Measurements from ENCODE around the gene MEP1A.
"Not testable (repeated sequence)": the region's sequence is repeated elsewhere in the genome, so short reads cannot be mapped to it uniquely, and the experiment has no call there.

Gene MEP1A, protein sequence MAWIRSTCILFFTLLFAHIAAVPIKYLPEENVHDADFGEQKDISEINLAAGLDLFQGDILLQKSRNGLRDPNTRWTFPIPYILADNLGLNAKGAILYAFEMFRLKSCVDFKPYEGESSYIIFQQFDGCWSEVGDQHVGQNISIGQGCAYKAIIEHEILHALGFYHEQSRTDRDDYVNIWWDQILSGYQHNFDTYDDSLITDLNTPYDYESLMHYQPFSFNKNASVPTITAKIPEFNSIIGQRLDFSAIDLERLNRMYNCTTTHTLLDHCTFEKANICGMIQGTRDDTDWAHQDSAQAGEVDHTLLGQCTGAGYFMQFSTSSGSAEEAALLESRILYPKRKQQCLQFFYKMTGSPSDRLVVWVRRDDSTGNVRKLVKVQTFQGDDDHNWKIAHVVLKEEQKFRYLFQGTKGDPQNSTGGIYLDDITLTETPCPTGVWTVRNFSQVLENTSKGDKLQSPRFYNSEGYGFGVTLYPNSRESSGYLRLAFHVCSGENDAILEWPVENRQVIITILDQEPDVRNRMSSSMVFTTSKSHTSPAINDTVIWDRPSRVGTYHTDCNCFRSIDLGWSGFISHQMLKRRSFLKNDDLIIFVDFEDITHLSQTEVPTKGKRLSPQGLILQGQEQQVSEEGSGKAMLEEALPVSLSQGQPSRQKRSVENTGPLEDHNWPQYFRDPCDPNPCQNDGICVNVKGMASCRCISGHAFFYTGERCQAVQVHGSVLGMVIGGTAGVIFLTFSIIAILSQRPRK

GRCh38 chr6:46793138-46793537 lies at the start of gene MEP1A:
MEP1A (plus strand) TSS chr6:46793389; CDS start chr6:46793399, 10 bp downstream.
- FAIRE-seq (no peak), DNase-seq (ENCODE audit: insufficient read length, low spot score) (no peak)

- FAIRE-seq (no peak), DNase-seq (ENCODE audit: insufficient read length, low spot score) (no peak)
Observed at GRCh38 chr6:46743425-46744158, 49.6 kb upstream of the MEP1A start.

DNA sequence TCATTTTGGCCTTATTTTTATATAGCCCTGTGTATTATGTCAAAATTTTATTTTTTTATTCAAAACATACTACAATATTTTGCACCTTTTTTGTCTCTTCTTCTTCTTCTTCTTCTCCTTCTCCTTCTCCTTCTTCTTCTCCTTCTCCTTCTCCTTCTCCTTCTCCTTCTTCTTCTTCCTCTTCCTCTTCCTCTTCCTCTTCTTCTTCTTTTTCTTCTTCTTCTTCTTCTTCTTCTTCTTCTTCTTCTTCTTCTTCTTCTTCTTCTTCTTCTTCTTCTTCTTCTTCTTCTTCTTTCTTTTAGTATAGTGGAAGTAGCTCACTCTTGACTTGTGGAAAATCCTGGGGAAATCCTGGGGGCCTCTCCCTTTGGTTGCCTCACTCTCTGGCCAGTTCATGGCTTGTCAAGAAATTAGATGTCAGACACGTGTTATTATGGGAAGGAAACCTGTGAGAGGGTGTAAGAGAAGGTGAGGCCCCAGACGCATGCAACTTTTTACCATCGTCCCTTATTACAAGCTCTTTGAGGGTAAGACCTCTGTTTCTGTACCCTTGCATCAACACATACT lies 48.9 kb upstream of the MEP1A start:
- DNase-seq (ENCODE audit: insufficient read length, low spot score); FAIRE-seq: not testable (repeated sequence)

- FAIRE-seq, result no peak
- DNase-seq (ENCODE audit: insufficient read length, low spot score), result no peak
Observed at GRCh38 chr6:46745973-46746372, 47.2 kb upstream of the MEP1A start.

DNA sequence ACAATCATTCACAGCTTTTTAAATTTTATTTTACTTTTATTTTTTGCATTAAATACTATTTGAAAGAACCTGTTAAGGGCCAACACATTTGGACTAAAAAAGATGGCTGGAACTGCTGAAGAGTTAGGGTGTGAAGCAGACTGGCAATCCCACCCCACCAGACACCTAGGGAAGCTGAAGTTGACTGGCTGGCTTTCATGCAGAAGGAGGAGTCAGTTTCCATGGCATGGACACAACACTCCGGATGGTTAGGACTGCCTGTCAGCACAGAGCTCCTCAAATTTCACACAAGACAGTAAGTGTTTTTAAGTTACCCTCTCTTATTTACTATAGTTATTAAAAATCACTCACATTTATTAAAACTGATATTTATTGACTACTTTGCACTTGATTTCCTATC lies 46.5 kb upstream of the MEP1A start, which contains the start of gene ANKRD66:
TSS of gene ANKRD66 (plus strand) at position 238 of the 400 bp plus-strand sequence. CDS start 5,016 bp downstream, outside the sequence.
- FAIRE-seq (no peak), DNase-seq (ENCODE audit: insufficient read length, low spot score) (no peak)

DNA sequence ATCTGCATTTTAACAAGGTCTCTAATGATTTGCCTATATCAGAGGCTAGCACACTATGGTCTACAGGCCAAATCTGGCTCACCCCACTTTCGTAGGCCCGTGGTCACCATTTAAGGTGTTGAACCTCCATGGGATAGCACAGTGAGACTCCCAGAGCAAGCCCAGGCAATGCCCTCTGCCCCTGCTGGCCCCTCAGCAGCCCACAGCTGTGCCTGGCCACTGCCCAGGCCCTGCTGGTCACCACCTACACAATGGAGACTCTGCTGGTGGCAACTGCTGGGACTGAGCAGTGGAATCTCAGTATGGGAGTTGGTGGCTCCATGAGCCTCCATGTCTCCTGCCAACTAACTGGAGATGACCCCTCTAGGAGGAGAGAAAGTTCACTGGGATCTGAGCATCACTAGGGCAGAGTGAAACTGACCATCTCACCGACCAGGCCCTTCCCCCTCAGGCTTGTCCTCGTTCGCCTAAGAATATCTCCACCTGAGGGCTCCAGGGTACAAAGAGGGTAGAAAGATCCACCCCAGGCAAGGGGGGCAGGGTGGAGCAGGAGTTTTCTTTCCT lies 44.2 kb upstream of the MEP1A start:
- FAIRE-seq, result no peak
- DNase-seq (ENCODE audit: insufficient read length, low spot score), result no peak

- DNase-seq (ENCODE audit: insufficient read length, low spot score) (no peak), FAIRE-seq (no peak)
Observed at GRCh38 chr6:46749731-46750130, 43.5 kb upstream of the MEP1A start.

DNA sequence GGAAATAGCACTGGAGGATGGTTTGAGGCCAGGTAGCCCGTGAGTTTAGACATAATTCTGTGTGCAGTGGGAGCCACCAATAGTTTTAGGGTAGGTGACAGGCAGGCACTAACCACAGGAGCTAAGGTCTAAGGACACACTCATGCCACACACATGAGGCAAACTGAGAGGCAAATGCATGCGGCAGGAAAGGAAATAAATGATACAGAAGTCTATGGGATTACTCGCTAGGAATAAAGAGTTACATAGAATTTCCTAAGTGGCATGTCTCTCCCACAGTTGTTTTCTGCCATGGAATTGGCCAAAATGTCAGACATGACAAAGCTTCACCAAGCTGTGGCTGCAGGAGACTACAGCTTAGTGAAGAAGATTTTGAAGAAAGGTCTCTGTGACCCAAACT lies 41.5 kb upstream of the MEP1A start:
- FAIRE-seq, result no peak
- DNase-seq (ENCODE audit: insufficient read length, low spot score), result no peak

GRCh38 chr6:46755865-46756264 lies 37.3 kb upstream of the MEP1A start:
- no peak for FAIRE-seq

GRCh38 chr6:46756469-46757213 lies 36.5 kb upstream of the MEP1A start:
- DNase-seq (ENCODE audit: insufficient read length, low spot score) (no peak), FAIRE-seq (no peak)

More at GRCh38 chr6:46755865-46756264, 37.3 kb upstream of the MEP1A start:
- no peak for DNase-seq (ENCODE audit: insufficient read length, low spot score)

DNA sequence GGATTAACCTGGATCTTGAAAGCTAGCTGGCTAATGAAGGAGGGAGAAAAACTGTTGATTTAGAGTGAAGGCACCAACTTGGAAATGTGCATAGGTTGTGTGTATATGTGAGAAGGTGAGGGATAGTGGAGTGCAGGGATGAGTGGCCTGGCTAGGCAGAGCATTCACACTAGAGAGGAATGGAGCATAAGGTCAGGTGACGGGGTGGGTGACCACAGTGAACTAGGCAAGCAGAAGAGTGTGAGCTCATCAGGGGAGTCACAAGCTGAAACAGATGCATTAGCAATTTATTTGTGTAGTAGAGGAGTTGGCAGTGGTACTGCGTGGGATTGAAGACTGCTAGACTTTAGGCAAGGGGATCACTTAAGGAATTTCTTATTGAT lies 36.0 kb upstream of the MEP1A start:
- no peak for DNase-seq (ENCODE audit: insufficient read length, low spot score)
- FAIRE-seq, result no peak

DNA sequence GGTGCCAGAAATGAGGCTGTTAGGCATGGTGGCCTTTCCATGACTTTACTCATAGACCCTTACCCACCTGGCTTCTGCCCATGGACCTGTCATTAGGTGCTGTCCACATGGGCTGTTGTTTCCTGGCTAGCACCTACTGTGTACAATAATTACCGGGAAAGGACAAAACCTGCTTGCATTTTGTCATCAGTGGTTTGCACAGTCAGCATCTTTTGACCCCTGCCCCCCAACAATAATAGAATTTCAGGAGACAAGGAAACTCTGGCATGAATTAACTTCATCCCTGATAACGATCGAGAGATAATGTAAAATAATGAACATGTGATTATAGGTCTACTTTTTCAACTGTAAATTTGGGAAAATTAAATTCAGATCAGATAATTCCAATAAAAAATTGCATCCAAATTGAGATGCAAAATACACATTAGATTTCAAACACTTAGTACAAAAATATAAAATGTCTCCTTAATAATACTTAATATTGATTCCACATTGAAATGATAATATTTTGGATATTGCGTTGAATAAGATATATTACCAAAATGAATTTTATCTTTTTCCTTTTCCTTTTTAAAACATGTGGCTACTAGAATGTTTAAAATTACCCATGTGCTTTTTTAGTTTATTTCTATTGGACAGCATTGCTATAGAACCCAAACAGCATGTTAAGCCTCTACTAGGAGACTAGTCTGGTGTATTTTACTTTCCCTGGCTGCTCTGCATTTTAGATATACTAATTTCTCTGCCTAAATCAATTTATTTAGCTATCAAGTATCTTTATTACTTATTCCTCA lies 34.0 kb upstream of the MEP1A start:
- no peak for DNase-seq (ENCODE audit: insufficient read length, low spot score)
- FAIRE-seq, result no peak

DNA sequence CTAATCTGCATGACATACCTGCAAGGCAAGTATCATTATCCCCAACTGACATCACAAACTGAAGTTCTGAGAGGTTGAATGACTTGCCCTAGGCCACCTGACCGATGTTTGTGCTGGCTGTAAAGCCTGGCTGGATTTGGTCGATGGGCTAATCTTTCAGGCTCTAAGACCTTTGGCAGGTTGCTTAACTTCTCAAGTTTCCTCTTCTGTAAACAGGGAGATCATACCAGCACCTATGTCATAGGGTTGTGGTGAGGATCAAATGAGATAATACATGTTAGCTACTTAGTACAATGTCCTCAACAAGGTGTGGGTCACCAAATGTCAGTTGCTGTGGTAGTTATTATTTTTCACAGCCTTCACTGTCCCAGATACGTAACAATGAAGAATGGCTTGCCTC lies 32.3 kb upstream of the MEP1A start:
- DNase-seq (ENCODE audit: insufficient read length, low spot score) (no peak), FAIRE-seq (no peak)

DNA sequence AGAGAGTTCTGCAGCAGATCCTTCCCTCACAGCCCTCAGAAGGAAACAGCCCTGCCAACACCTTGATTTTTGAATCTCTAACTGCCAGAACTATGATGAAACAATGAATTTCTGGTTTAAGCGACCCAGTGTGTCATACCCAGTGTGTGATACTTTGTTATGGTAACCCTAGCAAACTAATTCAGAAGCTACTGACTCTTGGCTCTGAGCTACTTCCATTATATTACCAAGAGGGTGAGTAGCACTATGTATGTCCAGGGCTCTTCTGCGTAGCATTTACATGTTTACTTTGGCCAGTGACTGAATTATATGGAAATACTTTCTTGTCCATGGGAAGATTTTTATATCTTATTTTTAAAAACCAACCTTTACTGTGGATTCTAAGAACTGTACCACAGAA lies 29.7 kb upstream of the MEP1A start:
- FAIRE-seq (no peak), DNase-seq (ENCODE audit: insufficient read length, low spot score) (no peak)

DNA sequence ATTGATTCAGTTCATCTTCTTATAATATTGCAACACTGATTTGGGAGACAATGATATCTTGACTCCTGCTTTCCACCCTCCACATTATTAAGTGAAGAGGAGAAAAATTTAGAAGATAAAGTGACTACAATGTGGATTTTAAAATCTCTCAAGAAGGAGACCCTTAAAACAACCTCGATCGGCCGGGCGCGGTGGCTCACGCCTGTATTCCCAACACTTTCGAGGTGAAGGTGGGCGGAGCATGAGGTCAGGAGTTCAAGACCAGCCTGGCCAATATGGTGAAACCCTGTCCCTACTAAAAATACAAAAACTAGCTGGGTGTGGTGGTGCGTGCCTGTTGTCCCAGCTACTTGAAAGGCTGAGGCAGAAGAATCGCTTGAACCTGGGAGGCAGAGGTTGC lies 28.9 kb upstream of the MEP1A start:
- FAIRE-seq; DNase-seq (ENCODE audit: insufficient read length, low spot score): not testable (repeated sequence)

- FAIRE-seq (no peak), DNase-seq (ENCODE audit: insufficient read length, low spot score) (no peak)
Observed at GRCh38 chr6:46764961-46765360, 28.2 kb upstream of the MEP1A start.

GRCh38 chr6:46772016-46772415 lies 21.2 kb upstream of the MEP1A start:
- no peak for FAIRE-seq
- DNase-seq (ENCODE audit: insufficient read length, low spot score), result no peak

DNA sequence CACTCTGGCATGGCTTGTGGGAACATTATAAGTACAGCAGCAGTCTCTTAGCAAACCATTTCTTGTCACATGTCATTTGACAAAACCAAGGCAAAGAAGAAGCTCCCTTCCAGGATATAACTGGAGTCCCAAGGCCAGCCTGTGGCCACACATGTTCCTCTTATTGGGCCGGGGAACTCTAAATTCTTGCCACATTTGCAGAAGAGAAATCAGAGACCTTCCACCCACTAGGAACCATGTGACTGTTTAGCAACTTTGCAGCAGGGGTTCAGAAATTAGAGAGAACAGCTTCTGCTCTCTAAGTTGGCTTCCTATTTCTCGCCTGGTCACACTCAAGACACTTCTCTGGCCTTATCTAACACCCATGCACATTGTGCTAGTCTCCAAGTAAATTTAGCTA lies 20.4 kb upstream of the MEP1A start:
- DNase-seq (ENCODE audit: insufficient read length, low spot score), result no peak
- FAIRE-seq, result no peak

GRCh38 chr6:46773201-46773855 lies 19.9 kb upstream of the MEP1A start:
- no peak for DNase-seq (ENCODE audit: insufficient read length, low spot score)
- FAIRE-seq, result no peak

Measured in GM19239 (cell line).